HCT116 (cell line): Measurements from ENCODE around the gene CTXN1.
"Not testable (repeated sequence)": the region's sequence is repeated elsewhere in the genome, so short reads cannot be mapped to it uniquely, and the experiment has no call there.

ENCODE experiments used
- CEBPB ChIP-seq: IDR thresholded peaks from 2 replicates; pipeline ENCODE4 v1.6.1; 2012; ENCODE audit warnings: low read depth
- EGR1 ChIP-seq: IDR thresholded peaks from 2 replicates; pipeline ENCODE4 v1.6.1; 2012; ENCODE audit warnings: low read depth
- EZH2 ChIP-seq: fragments of 200-600 bp; sonication (generic); IDR thresholded peaks from 2 replicates; pipeline ENCODE4 v1.6.1; 2017; ENCODE audit warnings: antibody characterized with exemption, mixed run types
- EZH2phosphoT487 ChIP-seq: fragments of 200-600 bp; IDR thresholded peaks from 2 replicates; pipeline ENCODE4 v1.6.1; 2018; ENCODE audit warnings: antibody characterized with exemption, borderline replicate concordance
- JUND ChIP-seq: IDR thresholded peaks from 2 replicates; pipeline ENCODE4 v1.6.1; 2012
- POLR2A ChIP-seq: IDR thresholded peaks from 2 replicates; pipeline ENCODE4 v1.7.0; 2011; ENCODE audit warnings: borderline replicate concordance; ENCODE audit not compliant: insufficient read depth, insufficient read length; ENCODE audit errors: extremely low read depth
- RAD21 ChIP-seq: IDR thresholded peaks from 2 replicates; pipeline ENCODE4 v1.6.1; 2012; ENCODE audit warnings: low read depth, mild to moderate bottlenecking
- SIN3A ChIP-seq: IDR thresholded peaks from 2 replicates; pipeline ENCODE4 v1.6.1; 2012; ENCODE audit warnings: low read depth
- SP1 ChIP-seq: IDR thresholded peaks from 2 replicates; pipeline ENCODE4 v1.6.1; 2012; ENCODE audit warnings: low read depth
- ZFX ChIP-seq: fragments of 450-650 bp; IDR thresholded peaks from 2 replicates; pipeline ENCODE4 v1.6.1; 2017
- TF ChIP-seq, protein P1 (sequence below), 3 experiments: fragments of 200-600 bp in 1 of 3; sonication (generic) in 1 of 3; IDR thresholded peaks in 2 of 3; conservative IDR thresholded peaks in 1 of 3; 2 replicates each; pipeline ENCODE4 v1.5.1; 2012 to 2017; ENCODE audit warnings: low read depth in 2 of 3, low read length in 2 of 3, antibody characterized with exemption in 1 of 3, borderline replicate concordance in 1 of 3, control low read depth in 1 of 3, mild to moderate bottlenecking in 1 of 3, mixed read lengths in 1 of 3, mixed run types in 1 of 3, moderate library complexity in 1 of 3; ENCODE audit not compliant: insufficient read depth in 1 of 3
- TF ChIP-seq, protein P2 (sequence below): IDR thresholded peaks from 2 replicates; pipeline ENCODE4 v1.6.1; 2012
- TF ChIP-seq, protein P3 (sequence below): IDR thresholded peaks from 2 replicates; pipeline ENCODE4 v1.6.1; 2012
- TF ChIP-seq, protein P4 (sequence below): IDR thresholded peaks from 2 replicates; pipeline ENCODE4 v1.6.1; 2012; ENCODE audit warnings: low read depth

DNA sequence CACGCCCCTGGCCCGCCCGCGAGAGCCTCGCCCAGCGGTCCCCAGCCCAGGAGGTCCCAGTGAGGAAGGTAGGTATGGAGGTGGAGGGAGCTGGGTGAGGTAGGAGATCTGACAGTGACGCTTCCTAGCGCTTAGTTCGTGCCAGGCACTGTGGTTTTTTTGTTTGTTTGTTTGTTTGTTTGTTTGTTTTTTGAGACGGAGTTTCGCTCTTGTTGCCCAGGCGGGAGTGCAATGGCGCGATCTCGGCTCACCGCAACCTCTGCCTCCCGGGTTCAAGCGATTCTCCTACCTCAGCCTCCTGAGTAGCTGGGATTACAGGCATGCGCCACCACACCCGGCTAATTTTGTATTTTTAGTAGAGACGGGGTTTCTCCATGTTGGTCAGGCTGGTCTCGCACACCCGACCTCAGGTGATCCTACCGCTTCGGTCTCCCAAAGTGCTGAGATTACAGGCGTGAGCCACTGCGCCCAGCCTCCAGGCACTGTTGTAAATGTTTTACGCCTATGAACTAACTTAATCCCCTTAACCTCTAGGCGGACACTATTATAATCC is 7.8 kb downstream of the CTXN1 start:
- TF ChIP-seq, protein P1, sequence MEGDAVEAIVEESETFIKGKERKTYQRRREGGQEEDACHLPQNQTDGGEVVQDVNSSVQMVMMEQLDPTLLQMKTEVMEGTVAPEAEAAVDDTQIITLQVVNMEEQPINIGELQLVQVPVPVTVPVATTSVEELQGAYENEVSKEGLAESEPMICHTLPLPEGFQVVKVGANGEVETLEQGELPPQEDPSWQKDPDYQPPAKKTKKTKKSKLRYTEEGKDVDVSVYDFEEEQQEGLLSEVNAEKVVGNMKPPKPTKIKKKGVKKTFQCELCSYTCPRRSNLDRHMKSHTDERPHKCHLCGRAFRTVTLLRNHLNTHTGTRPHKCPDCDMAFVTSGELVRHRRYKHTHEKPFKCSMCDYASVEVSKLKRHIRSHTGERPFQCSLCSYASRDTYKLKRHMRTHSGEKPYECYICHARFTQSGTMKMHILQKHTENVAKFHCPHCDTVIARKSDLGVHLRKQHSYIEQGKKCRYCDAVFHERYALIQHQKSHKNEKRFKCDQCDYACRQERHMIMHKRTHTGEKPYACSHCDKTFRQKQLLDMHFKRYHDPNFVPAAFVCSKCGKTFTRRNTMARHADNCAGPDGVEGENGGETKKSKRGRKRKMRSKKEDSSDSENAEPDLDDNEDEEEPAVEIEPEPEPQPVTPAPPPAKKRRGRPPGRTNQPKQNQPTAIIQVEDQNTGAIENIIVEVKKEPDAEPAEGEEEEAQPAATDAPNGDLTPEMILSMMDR (IDR thresholded peaks at IDR 0.05 in 2 of 3, conservative IDR thresholded peaks at IDR 0.05 in 1 of 3; ENCODE audit: borderline replicate concordance in 1 of 3, insufficient read depth in 1 of 3, low read depth in 2 of 3, low read length in 2 of 3) = not testable (repeated sequence)
- TF ChIP-seq EZH2, RAD21, JUND, EGR1, ZFX, EZH2phosphoT487, SP1, POLR2A, CEBPB, SIN3A: not testable (repeated sequence)
- TF ChIP-seq, protein P2, sequence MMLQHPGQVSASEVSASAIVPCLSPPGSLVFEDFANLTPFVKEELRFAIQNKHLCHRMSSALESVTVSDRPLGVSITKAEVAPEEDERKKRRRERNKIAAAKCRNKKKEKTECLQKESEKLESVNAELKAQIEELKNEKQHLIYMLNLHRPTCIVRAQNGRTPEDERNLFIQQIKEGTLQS = not testable (repeated sequence)
- TF ChIP-seq, protein P3, sequence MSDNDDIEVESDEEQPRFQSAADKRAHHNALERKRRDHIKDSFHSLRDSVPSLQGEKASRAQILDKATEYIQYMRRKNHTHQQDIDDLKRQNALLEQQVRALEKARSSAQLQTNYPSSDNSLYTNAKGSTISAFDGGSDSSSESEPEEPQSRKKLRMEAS = not testable (repeated sequence)
- TF ChIP-seq, protein P4, sequence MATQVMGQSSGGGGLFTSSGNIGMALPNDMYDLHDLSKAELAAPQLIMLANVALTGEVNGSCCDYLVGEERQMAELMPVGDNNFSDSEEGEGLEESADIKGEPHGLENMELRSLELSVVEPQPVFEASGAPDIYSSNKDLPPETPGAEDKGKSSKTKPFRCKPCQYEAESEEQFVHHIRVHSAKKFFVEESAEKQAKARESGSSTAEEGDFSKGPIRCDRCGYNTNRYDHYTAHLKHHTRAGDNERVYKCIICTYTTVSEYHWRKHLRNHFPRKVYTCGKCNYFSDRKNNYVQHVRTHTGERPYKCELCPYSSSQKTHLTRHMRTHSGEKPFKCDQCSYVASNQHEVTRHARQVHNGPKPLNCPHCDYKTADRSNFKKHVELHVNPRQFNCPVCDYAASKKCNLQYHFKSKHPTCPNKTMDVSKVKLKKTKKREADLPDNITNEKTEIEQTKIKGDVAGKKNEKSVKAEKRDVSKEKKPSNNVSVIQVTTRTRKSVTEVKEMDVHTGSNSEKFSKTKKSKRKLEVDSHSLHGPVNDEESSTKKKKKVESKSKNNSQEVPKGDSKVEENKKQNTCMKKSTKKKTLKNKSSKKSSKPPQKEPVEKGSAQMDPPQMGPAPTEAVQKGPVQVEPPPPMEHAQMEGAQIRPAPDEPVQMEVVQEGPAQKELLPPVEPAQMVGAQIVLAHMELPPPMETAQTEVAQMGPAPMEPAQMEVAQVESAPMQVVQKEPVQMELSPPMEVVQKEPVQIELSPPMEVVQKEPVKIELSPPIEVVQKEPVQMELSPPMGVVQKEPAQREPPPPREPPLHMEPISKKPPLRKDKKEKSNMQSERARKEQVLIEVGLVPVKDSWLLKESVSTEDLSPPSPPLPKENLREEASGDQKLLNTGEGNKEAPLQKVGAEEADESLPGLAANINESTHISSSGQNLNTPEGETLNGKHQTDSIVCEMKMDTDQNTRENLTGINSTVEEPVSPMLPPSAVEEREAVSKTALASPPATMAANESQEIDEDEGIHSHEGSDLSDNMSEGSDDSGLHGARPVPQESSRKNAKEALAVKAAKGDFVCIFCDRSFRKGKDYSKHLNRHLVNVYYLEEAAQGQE = not testable (repeated sequence)
